GM21723 (cell line): ENCODE measurements around the gene EHBP1.
"Not testable (repeated sequence)": the region's sequence is repeated elsewhere in the genome, so short reads cannot be mapped to it uniquely, and the experiment has no call there.

Experiments
- ATAC-seq: cut with Tn5 transposase; IDR thresholded peaks from one replicate; pipeline ENCODE4 v1.9.1; 2021; ENCODE audit warnings: mild to moderate bottlenecking, moderate library complexity; ENCODE audit not compliant: unreplicated experiment

EHBP1 gene

DNA sequence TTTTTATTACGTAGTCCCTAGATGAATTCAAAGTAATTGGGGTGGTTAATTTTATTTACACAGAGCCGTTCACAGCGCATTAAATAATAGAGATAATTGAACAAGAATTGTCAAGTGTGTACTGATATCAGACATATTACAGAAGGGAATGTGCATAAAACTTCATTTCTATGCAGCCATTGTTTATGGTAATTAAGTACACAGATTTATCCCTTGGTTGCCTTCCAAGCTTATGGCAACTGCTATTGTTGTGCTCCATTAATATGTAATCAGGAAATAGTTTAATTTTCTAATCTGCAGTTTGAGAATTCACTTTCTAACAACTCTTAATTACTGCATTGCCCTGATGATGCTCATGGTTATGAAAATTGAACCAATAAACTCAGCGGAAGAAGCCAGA is 297.8 kb downstream of the EHBP1 start:
- ATAC-seq = no peak

- ATAC-seq = no peak
Measured at GRCh38 chr2:63007813-63008458, 302.4 kb downstream of the EHBP1 start.

GRCh38 chr2:63008838-63009237 is 303.3 kb downstream of the EHBP1 start:
- ATAC-seq = no peak

- no peak for ATAC-seq
Measured at GRCh38 chr2:63009490-63009889, 304.0 kb downstream of the EHBP1 start.

GRCh38 chr2:63012541-63012940 is 307.0 kb downstream of the EHBP1 start:
- no peak for ATAC-seq

DNA sequence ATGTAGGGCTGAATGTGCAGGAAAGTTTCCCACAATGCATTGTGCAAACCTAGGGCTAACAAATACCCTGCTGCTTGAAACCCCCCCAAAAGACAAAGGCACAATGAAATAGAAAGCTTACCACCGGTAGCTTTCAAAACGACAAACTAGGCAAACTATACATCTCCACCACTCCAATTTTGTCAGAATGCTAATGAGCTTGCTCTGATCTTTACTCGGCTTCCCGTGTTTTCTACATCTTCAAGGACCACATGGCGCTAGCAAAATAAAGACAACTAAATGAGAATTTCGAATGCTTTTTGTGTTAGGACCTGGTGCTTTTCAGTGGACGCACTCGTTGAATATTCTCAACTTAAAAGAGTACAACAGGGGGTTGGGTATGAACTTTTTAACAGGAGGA is 307.9 kb downstream of the EHBP1 start:
- no peak for ATAC-seq

DNA sequence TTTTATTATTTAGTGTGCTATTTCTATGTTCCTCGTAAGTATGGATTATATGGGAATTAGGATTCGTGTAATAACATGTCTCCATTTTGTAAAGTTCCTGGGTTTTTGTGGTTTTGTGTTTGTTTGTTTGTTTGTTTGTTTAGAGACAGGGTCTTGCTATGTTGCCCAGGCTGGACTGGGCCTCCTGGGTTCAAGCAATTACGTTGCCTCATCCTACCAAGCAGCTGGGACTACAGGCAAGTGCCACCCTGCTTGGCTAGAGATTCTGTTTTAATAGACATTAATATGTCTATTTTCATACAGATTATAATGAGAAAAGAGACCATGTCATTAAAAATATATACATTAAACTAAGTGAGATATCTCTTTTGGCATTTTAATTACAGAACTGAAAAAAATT is 309.9 kb downstream of the EHBP1 start:
- ATAC-seq = no peak

DNA sequence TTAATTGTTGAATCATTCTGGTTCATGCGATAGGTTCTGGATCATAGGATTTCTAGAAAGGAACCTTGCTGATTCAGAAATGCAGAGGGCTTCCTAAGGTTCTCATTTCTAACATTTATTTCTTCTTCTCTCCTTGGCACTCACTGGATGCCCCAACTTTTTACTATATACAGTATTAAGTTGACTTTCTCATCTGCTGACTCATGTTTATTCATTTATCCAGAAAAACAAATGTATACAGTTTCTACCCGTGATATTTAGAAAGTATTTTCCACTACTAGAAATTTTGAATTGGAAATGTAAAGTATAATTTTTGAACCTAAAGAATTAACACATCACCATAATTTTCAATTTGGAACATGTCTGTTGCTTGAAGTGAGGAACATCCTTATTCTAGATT is 312.9 kb downstream of the EHBP1 start:
- ATAC-seq = no peak

GRCh38 chr2:63019686-63020085 is 314.2 kb downstream of the EHBP1 start:
- not testable (repeated sequence) for ATAC-seq

GRCh38 chr2:63023444-63023843 is 317.9 kb downstream of the EHBP1 start:
- no peak for ATAC-seq

- no peak for ATAC-seq
Measured at GRCh38 chr2:63027220-63027619, 321.7 kb downstream of the EHBP1 start.

- no peak for ATAC-seq
Measured at GRCh38 chr2:63029058-63029457, 323.5 kb downstream of the EHBP1 start.

DNA sequence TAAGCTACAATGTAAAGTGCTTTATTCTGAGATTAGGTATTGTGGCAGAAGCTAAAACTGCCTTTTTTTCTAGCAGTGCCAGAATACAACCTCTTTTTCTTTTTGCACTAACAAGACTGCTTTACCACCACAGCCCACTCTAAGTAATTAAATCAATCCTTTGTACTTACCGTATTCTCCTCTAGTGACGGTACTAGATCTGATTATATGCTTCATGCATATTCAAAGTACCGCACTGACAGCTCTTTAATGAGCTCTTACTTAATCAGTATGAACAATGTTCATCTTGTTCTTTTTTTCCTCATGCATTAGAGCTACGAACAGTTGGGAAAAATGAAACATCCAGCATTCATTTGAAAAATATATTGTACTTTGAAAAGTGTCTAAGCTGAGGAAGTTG is 329.0 kb downstream of the EHBP1 start:
- ATAC-seq = no peak

DNA sequence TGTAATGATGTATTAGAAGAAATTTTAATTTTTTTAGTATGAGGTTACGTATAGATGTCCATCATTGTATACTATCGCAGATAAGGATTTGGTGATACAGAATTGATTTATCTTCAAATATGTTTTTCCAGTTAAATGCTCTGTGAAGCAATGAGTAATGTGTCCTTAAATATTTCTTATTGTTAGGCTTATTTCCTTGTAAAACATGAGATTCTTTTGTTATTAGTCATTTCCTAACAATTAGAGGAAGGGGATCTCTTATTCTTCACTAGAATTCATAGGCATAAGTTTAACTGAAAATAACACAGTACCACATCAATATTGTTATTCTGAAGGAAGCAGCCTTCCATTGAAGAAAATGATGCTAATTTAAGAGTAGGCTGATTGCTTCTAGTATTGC is 329.7 kb downstream of the EHBP1 start:
- no peak for ATAC-seq

DNA sequence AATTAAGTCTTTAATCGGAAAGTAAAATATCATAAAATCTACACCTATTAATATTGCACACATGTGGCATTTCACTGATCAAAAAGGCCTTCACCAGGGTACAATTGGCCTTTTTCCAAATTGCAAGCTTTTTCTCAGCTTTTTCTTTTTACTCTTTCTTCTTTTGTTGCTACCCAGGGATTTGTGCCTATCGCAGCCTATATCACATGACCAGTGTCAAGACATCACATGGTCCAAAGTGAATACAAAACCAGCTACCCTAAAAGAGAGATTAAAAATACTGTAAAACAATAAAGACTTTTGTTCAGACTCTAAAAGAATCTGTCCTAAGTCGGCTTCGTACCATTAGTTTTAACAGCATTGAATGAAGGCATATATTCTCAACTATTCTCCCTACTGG is 330.1 kb downstream of the EHBP1 start:
- ATAC-seq = no peak

- ATAC-seq = no peak
Measured at GRCh38 chr2:63038034-63038433, 332.5 kb downstream of the EHBP1 start.

GRCh38 chr2:63040586-63040985 is 335.1 kb downstream of the EHBP1 start:
- no peak for ATAC-seq

DNA sequence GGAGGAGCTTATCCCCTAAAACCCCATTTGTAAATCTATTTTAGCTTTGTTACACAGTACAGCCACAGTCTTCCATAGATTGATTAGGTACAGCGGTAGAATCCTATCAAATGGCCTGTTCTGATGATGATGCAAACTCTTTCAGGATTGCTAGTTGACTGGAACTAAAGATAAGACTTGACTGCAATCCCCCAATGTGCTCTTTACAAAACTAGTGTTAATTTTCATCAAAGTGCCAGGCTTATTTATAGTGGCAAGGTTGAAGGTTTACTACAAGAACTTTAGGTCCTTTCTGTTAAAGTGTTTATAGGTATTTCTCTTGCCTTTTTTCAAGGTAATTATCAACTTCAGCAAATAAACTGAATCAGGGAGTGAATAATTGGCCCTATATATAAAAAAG is 336.1 kb downstream of the EHBP1 start:
- no peak for ATAC-seq

- ATAC-seq = no peak
Measured at GRCh38 chr2:63044362-63045327, 339.1 kb downstream of the EHBP1 start.

DNA sequence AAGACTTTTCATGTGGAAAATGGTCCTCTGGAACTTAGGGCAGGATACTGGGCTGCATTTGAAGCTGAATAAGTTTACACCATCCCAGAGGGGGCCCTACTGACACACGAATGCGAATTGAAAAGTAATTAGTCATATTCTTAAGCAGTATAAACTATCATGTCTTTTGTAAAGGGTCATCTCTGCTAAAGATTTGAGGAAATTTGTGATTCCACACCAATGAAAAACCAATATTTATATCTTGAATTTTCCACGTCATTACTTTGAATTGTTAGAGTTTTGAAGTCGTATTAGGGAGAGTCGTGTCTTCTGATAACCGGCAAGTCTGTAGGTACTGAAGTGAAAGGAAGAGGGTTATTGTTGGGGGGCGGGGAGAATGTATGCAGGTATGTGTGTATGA is 341.0 kb downstream of the EHBP1 start:
- no peak for ATAC-seq

DNA sequence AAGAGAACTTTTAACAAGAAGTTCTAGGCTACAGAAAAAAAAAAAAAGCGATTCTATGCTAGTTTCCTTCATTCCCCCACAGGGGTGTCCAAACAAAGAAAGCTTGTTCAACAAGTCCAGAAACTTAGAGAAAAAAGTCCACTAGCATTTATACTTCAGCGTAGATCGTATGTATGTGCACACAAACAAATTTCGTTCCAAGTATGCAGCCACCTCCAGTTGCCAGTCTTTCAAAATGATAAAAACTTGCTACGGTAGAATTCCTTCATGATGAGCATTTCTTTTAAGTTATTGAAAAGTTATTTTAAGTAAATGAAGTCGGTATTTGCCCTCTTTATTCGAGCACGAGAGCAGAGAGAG is 341.4 kb downstream of the EHBP1 start:
- no peak for ATAC-seq
